MM.1S (cell line): ENCODE data around the gene PRKAG2.

Experiments
- EZH2 ChIP-seq: fragments of 300-600 bp; sonication (generic); optimal IDR thresholded peaks from 2 replicates; pipeline ENCODE3; 2017; ENCODE audit warnings: low read depth, mild to moderate bottlenecking, antibody characterized with exemption, low read length, mixed read lengths
- EZH2phosphoT487 ChIP-seq: fragments of 300-600 bp; sonication (generic); IDR thresholded peaks from 2 replicates; pipeline ENCODE4 v1.6.1; 2018; ENCODE audit warnings: antibody characterized with exemption, low read length
- TF ChIP-seq, protein P1 (sequence below): fragments of 300-600 bp; sonication (generic); IDR thresholded peaks from 2 replicates; pipeline ENCODE4 v1.5.1; 2016; ENCODE audit warnings: antibody characterized with exemption, low read length, mixed read lengths

DNA sequence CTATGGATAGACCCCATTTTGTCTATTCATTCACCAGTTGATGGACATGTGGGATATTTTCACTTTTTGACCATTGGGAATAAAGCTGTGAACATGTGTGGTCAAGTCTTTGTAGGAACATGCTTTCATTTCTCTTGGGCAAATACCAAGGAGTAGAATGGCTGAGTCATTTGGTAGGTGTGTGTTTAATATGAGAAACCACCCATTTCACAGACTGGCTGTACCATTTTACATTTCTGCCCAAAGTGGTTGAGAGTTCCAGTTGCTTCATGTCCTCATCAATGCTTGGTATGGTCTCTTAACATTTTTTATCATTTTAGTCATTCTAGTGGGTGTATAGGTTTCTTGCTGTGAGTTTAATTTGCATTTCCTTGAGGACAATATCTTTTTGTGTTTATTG is 232.4 kb downstream of the PRKAG2 start:
- TF ChIP-seq, protein P1, sequence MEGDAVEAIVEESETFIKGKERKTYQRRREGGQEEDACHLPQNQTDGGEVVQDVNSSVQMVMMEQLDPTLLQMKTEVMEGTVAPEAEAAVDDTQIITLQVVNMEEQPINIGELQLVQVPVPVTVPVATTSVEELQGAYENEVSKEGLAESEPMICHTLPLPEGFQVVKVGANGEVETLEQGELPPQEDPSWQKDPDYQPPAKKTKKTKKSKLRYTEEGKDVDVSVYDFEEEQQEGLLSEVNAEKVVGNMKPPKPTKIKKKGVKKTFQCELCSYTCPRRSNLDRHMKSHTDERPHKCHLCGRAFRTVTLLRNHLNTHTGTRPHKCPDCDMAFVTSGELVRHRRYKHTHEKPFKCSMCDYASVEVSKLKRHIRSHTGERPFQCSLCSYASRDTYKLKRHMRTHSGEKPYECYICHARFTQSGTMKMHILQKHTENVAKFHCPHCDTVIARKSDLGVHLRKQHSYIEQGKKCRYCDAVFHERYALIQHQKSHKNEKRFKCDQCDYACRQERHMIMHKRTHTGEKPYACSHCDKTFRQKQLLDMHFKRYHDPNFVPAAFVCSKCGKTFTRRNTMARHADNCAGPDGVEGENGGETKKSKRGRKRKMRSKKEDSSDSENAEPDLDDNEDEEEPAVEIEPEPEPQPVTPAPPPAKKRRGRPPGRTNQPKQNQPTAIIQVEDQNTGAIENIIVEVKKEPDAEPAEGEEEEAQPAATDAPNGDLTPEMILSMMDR, result no peak
- TF ChIP-seq EZH2phosphoT487 (no peak), EZH2 (no peak)
